GM21619 (cell line): ENCODE results near the gene TMEM92.

ENCODE experiments used
- ATAC-seq: cut with Tn5 transposase; IDR thresholded peaks from one replicate; pipeline ENCODE4 v1.9.1; 2021; ENCODE audit not compliant: unreplicated experiment

Gene TMEM92

GRCh38 chr17:50322271-50322670, 48.0 kb downstream of the TMEM92 start:
- no peak for ATAC-seq

- ATAC-seq = no peak
Observed at GRCh38 chr17:50323060-50323459, 48.8 kb downstream of the TMEM92 start.

- ATAC-seq = no peak
Observed at GRCh38 chr17:50325906-50326305, 51.6 kb downstream of the TMEM92 start.

- no peak for ATAC-seq
Observed at GRCh38 chr17:50326831-50327364, 52.6 kb downstream of the TMEM92 start.

GRCh38 chr17:50328363-50329325, 54.4 kb downstream of the TMEM92 start:
- no peak for ATAC-seq

- no peak for ATAC-seq
Observed at GRCh38 chr17:50329716-50330115, 55.5 kb downstream of the TMEM92 start.

- ATAC-seq = no peak
Observed at GRCh38 chr17:50330151-50330775, 56.0 kb downstream of the TMEM92 start.
